HG03097 (cell line): Measurements from ENCODE around the gene GRB14.

Experiments used
- ATAC-seq: cut with Tn5 transposase; IDR thresholded peaks from one replicate; pipeline ENCODE4 v1.9.1; 2021; ENCODE audit not compliant: unreplicated experiment, low FRiP score

GRB14 gene

GRCh38 chr2:164617466-164617865, 3.8 kb downstream of the GRB14 start:
- no peak for ATAC-seq

- no peak for ATAC-seq
Observed at GRCh38 chr2:164613321-164613982, 7.8 kb downstream of the GRB14 start.

GRCh38 chr2:164609790-164610189, 11.5 kb downstream of the GRB14 start:
- no peak for ATAC-seq

- no peak for ATAC-seq
Observed at GRCh38 chr2:164606557-164606956, 14.7 kb downstream of the GRB14 start.

GRCh38 chr2:164605295-164605694, 16.0 kb downstream of the GRB14 start:
- ATAC-seq, result no peak

- ATAC-seq, result no peak
Observed at GRCh38 chr2:164600763-164601162, 20.5 kb downstream of the GRB14 start.

GRCh38 chr2:164599954-164600589, 21.2 kb downstream of the GRB14 start:
- peak; percentile 95 for ATAC-seq

- no peak for ATAC-seq
Observed at GRCh38 chr2:164597983-164598382, 23.3 kb downstream of the GRB14 start.

GRCh38 chr2:164595031-164595430, 26.3 kb downstream of the GRB14 start:
- no peak for ATAC-seq

GRCh38 chr2:164593959-164594358, 27.3 kb downstream of the GRB14 start:
- no peak for ATAC-seq

GRCh38 chr2:164593541-164593940, 27.7 kb downstream of the GRB14 start:
- ATAC-seq, result no peak

- ATAC-seq, result no peak
Observed at GRCh38 chr2:164589522-164589921, 31.8 kb downstream of the GRB14 start.

- ATAC-seq, result no peak
Observed at GRCh38 chr2:164581050-164581449, 40.2 kb downstream of the GRB14 start.

- ATAC-seq, result no peak
Observed at GRCh38 chr2:164574931-164575330, 46.4 kb downstream of the GRB14 start.

- ATAC-seq, result no peak
Observed at GRCh38 chr2:164570475-164570874, 50.8 kb downstream of the GRB14 start.

GRCh38 chr2:164569378-164569777, 51.9 kb downstream of the GRB14 start:
- ATAC-seq, result no peak

GRCh38 chr2:164568317-164568716, 53.0 kb downstream of the GRB14 start:
- ATAC-seq, result no peak

- ATAC-seq, result no peak
Observed at GRCh38 chr2:164567335-164567989, 53.8 kb downstream of the GRB14 start.

GRCh38 chr2:164565359-164565758, 55.9 kb downstream of the GRB14 start:
- ATAC-seq, result no peak

GRCh38 chr2:164562666-164563065, 58.6 kb downstream of the GRB14 start:
- ATAC-seq, result no peak

GRCh38 chr2:164561991-164562390, 59.3 kb downstream of the GRB14 start:
- no peak for ATAC-seq

GRCh38 chr2:164561416-164561815, 59.9 kb downstream of the GRB14 start:
- ATAC-seq, result no peak
